WTC11 (cell line): ENCODE data around the gene GTPBP8.

Experiments used
- ATF1 ChIP-seq: sonication (generic); formaldehyde crosslinking; IDR thresholded peaks from 2 replicates; pipeline ENCODE4 v1.8.1; 2023; ENCODE audit warnings: mild to moderate bottlenecking, moderate library complexity, missing genetic modification reagents
- CTCF ChIP-seq: fragments of 200-600 bp; IDR thresholded peaks from 2 replicates; pipeline ENCODE4 v1.8.0; 2022; ENCODE audit warnings: antibody characterized with exemption
- ELF4 ChIP-seq: sonication (generic); formaldehyde crosslinking; IDR thresholded peaks from 2 replicates; pipeline ENCODE4 v1.8.1; 2022; ENCODE audit warnings: low read depth, mild to moderate bottlenecking, moderate library complexity, missing genetic modification reagents
- FOXK1 ChIP-seq: sonication (generic); formaldehyde crosslinking; IDR thresholded peaks from 2 replicates; pipeline ENCODE4 v1.8.0; 2022; ENCODE audit warnings: mild to moderate bottlenecking, moderate library complexity, missing genetic modification reagents
- NFE2L1 ChIP-seq: sonication (generic); formaldehyde crosslinking; IDR thresholded peaks from 2 replicates; pipeline ENCODE4 v1.8.1; 2023; ENCODE audit warnings: missing genetic modification reagents
- SMAD3 ChIP-seq: sonication (generic); formaldehyde crosslinking; IDR thresholded peaks from 2 replicates; pipeline ENCODE4 v1.8.0; 2022; ENCODE audit warnings: missing genetic modification reagents, mild to moderate bottlenecking, borderline replicate concordance
- TCF7 ChIP-seq: sonication (generic); formaldehyde crosslinking; IDR thresholded peaks from 2 replicates; pipeline ENCODE4 v1.8.0; 2022; ENCODE audit warnings: mild to moderate bottlenecking, low read depth, missing genetic modification reagents, moderate library complexity
- ZNF121 ChIP-seq: sonication (generic); formaldehyde crosslinking; IDR thresholded peaks from 2 replicates; pipeline ENCODE4 v1.8.0; 2023; ENCODE audit warnings: missing genetic modification reagents
- ZNF416 ChIP-seq: fragments of 250-450 bp; sonication (Bioruptor Pico); IDR thresholded peaks from 2 replicates; pipeline ENCODE4 v1.9.0; 2021; ENCODE audit warnings: mild to moderate bottlenecking, inconsistent platforms
- TF ChIP-seq, protein P1 (sequence below): sonication (generic); formaldehyde crosslinking; IDR thresholded peaks from 2 replicates; pipeline ENCODE4 v1.8.0; 2023; ENCODE audit warnings: missing genetic modification reagents
- TF ChIP-seq, protein P2 (sequence below): fragments of 250-450 bp; sonication (Bioruptor Pico); conservative IDR thresholded peaks from 2 replicates; pipeline ENCODE4 v1.9.0; 2021; ENCODE audit warnings: mild to moderate bottlenecking
- TF ChIP-seq, protein P3 (sequence below): fragments of 250-450 bp; sonication (Bioruptor Pico); IDR thresholded peaks from 2 replicates; pipeline ENCODE4 v1.8.0; 2021; ENCODE audit warnings: mild to moderate bottlenecking

- TF ChIP-seq FOXK1 (CRISPR knock-in tag) (no peak), NFE2L1 (CRISPR knock-in tag) (no peak), ZNF121 (CRISPR knock-in tag) (no peak), TCF7 (no peak), CTCF (no peak), SMAD3 (CRISPR knock-in tag) (no peak), ATF1 (CRISPR knock-in tag) (no peak), ELF4 (CRISPR knock-in tag) (no peak), ZNF416 (CRISPR knock-in tag) (no peak)
- TF ChIP-seq, protein P1, sequence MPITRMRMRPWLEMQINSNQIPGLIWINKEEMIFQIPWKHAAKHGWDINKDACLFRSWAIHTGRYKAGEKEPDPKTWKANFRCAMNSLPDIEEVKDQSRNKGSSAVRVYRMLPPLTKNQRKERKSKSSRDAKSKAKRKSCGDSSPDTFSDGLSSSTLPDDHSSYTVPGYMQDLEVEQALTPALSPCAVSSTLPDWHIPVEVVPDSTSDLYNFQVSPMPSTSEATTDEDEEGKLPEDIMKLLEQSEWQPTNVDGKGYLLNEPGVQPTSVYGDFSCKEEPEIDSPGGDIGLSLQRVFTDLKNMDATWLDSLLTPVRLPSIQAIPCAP (CRISPR knock-in tag), result no peak
- TF ChIP-seq, protein P2, sequence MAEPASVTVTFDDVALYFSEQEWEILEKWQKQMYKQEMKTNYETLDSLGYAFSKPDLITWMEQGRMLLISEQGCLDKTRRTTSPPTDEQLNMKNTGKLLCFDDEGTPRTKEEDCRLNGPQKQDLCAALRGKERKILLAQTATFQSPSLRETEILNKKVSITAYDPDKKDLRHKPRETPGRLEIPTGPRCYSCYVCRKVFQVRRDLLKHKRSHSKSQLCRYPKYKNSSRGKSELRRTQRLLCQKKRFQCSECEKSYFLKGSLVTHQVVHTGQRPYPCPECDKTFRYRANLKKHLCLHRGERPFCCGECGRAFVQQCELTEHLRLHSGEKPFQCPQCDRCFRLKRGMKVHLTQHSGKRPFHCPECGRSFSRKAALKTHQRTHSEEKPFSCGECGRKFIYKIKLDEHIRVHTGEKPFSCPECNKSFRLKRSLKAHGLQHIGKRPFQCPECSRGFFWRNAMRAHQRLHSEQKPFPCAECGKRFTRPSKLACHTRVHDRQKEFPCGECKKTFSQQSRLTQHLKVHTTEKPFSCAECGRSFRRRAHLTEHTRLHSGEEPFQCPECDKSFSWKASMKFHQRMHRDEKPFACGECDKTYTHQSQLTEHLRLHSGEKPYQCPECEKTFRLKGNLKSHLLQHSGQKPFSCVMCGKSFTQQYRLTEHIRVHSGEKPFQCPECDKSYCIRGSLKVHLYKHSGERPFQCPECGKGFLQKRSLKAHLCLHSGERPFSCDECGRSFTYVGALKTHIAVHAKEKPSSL (CRISPR knock-in tag), result no peak
- TF ChIP-seq, protein P3, sequence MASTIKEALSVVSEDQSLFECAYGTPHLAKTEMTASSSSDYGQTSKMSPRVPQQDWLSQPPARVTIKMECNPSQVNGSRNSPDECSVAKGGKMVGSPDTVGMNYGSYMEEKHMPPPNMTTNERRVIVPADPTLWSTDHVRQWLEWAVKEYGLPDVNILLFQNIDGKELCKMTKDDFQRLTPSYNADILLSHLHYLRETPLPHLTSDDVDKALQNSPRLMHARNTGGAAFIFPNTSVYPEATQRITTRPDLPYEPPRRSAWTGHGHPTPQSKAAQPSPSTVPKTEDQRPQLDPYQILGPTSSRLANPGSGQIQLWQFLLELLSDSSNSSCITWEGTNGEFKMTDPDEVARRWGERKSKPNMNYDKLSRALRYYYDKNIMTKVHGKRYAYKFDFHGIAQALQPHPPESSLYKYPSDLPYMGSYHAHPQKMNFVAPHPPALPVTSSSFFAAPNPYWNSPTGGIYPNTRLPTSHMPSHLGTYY (CRISPR knock-in tag), result no peak
These were observed 42.4 kb upstream of the GTPBP8 start for GRCh38 chr3:112948346-112948838.
